ENCODE results near the gene NRXN2.
"Not testable (repeated sequence)": the region's sequence is repeated elsewhere in the genome, so short reads cannot be mapped to it uniquely, and the experiment has no call there.

Gene NRXN2

GRCh38 chr11:64719406-64719805 is 3.6 kb downstream of the NRXN2 start:
- DNase-seq: no peak

- no peak for DNase-seq
Observed at GRCh38 chr11:64718780-64719124, 4.2 kb downstream of the NRXN2 start.

- no peak for DNase-seq
Observed at GRCh38 chr11:64718084-64718779, 4.8 kb downstream of the NRXN2 start.

GRCh38 chr11:64717268-64717578 is 5.8 kb downstream of the NRXN2 start:
- DNase-seq: no peak

GRCh38 chr11:64716473-64717267 is 6.3 kb downstream of the NRXN2 start:
- no peak for DNase-seq

- no peak for DNase-seq
Observed at GRCh38 chr11:64715756-64716472, 7.1 kb downstream of the NRXN2 start.

- DNase-seq: no peak
Observed at GRCh38 chr11:64715110-64715509, 7.9 kb downstream of the NRXN2 start.

GRCh38 chr11:64714666-64715065 is 8.3 kb downstream of the NRXN2 start:
- DNase-seq: no peak

GRCh38 chr11:64713781-64714363 is 9.1 kb downstream of the NRXN2 start:
- no peak for DNase-seq

GRCh38 chr11:64713016-64713707 is 9.8 kb downstream of the NRXN2 start:
- DNase-seq: no peak

GRCh38 chr11:64712430-64713015 is 10.5 kb downstream of the NRXN2 start:
- DNase-seq: no peak

- no peak for DNase-seq
Observed at GRCh38 chr11:64711956-64712362, 11.0 kb downstream of the NRXN2 start.

GRCh38 chr11:64711138-64711955 is 11.7 kb downstream of the NRXN2 start:
- no peak for DNase-seq

GRCh38 chr11:64710418-64711137 is 12.4 kb downstream of the NRXN2 start:
- no peak for DNase-seq

- no peak for DNase-seq
Observed at GRCh38 chr11:64705501-64705900, 17.5 kb downstream of the NRXN2 start.

GRCh38 chr11:64703048-64703447 is 19.9 kb downstream of the NRXN2 start:
- DNase-seq: no peak

GRCh38 chr11:64701956-64702355 is 21.0 kb downstream of the NRXN2 start:
- DNase-seq: not testable (repeated sequence)

GRCh38 chr11:64698427-64698826 is 24.6 kb downstream of the NRXN2 start:
- DNase-seq: no peak

GRCh38 chr11:64697663-64698375 is 25.2 kb downstream of the NRXN2 start:
- no peak for DNase-seq

GRCh38 chr11:64696045-64696444 is 27.0 kb downstream of the NRXN2 start:
- DNase-seq: no peak
